Measurements from ENCODE around the gene USP7.

- TF ChIP-seq, protein P1, sequence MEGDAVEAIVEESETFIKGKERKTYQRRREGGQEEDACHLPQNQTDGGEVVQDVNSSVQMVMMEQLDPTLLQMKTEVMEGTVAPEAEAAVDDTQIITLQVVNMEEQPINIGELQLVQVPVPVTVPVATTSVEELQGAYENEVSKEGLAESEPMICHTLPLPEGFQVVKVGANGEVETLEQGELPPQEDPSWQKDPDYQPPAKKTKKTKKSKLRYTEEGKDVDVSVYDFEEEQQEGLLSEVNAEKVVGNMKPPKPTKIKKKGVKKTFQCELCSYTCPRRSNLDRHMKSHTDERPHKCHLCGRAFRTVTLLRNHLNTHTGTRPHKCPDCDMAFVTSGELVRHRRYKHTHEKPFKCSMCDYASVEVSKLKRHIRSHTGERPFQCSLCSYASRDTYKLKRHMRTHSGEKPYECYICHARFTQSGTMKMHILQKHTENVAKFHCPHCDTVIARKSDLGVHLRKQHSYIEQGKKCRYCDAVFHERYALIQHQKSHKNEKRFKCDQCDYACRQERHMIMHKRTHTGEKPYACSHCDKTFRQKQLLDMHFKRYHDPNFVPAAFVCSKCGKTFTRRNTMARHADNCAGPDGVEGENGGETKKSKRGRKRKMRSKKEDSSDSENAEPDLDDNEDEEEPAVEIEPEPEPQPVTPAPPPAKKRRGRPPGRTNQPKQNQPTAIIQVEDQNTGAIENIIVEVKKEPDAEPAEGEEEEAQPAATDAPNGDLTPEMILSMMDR (IDR thresholded peaks at IDR 0.05), result no peak
- no peak for TF ChIP-seq POLR2AphosphoS5 (IDR thresholded peaks at IDR 0.05)
These were observed 99.1 kb downstream of the USP7 start for GRCh38 chr16:8864480-8865110.

All from breast epithelium (tissue), 3 donors.